GM21528 (cell line): ENCODE data around the gene RAD50.
"Not testable (repeated sequence)": the region's sequence is repeated elsewhere in the genome, so short reads cannot be mapped to it uniquely, and the experiment has no call there.

Source experiments
- ATAC-seq: cut with Tn5 transposase; IDR thresholded peaks from one replicate; pipeline ENCODE4 v1.9.1; 2021; ENCODE audit warnings: mild to moderate bottlenecking, moderate library complexity; ENCODE audit not compliant: unreplicated experiment, low FRiP score

Gene RAD50

DNA sequence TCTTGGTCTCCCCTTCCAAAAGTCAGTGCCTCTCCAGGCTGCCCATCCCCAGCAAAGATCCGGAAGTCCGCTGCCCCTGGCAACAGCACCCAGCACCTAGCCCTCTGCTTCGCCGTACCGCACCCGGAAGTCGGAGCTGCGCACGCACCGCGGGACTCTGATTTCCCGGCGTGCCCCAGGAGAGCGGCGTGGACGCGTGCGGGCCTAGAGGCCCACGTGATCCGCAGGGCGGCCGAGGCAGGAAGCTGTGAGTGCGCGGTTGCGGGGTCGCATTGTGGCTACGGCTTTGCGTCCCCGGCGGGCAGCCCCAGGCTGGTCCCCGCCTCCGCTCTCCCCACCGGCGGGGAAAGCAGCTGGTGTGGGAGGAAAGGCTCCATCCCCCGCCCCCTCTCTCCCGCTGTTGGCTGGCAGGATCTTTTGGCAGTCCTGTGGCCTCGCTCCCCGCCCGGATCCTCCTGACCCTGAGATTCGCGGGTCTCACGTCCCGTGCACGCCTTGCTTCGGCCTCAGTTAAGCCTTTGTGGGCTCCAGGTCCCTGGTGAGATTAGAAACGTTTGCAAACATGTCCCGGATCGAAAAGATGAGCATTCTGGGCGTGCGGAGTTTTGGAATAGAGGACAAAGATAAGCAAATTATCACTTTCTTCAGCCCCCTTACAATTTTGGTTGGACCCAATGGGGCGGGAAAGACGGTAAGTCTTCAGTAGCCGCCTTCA, at the start of gene RAD50:
TSS of gene RAD50 (plus strand) at position 215 of the 715 bp plus-strand sequence. CDS start at position 563, 348 bp downstream.
- ATAC-seq = peak; percentile 93

DNA sequence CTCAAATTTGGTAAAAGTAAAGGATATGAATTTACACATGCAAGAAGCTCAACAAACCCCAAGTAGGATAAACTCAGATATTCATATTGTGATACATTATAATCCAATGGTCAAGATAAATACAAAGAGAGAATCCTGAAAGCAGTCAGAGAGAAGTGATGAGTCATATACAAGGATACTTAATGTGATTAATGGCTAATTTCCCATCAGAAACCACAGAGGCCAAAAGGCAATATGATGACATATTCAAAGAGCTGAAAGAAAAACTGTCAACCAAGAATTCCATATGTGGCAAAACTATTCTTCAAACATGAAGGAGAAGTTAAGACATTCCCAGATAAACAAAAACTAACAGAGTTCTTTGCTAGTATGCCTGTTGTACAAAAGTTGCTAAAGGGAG, 46.7 kb upstream of the RAD50 start:
- no peak for ATAC-seq

DNA sequence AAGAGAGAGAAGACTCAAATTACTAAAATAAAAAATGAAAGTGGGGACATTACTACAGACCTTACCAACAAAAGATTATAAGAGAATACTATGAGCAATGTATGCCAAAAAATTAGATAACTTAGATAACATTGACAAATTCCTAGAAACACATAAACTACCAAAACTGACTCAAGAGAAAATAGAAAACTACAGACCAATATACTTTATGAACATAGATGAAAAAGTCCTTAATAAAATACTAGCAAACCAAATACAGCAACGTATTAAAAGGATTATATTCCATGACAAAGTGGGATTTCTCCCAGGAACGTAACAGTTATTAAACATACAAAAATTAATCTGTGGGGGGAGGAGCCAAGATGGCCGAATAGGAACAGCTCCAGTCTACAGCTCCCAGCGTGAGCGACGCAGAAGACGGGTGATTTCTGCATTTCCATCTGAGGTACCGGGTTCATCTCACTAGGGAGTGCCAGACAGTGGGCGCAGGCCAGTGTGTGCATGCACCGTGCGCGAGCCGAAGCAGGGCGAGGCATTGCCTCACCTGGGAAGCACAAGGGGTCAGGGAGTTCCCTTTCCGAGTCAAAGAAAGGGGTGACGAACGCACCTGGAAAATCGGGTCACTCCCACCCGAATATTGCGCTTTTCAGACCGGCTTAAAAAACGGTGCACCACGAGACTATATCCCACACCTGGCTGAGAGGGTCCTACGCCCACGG, 43.0 kb upstream of the RAD50 start:
- ATAC-seq = not testable (repeated sequence)

DNA sequence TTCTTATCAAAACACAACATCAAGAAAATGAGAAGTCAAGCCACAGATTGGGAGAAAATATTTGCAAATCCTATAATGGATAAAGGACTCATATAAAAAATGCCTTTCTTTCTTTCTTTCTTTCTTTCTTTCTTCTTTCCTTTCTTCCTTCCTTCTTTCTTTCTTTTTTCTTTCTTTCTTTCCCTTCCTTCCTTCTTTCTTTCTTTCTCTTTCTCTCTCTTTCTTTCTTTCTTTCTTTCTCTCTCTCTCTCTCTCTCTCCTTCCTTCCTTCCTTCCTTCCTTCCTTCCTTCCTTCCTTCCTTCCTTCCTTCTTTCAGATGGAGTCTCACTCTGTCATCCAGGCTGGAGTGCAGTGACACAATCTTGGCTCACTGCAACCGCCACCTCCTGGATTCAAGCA, 34.7 kb upstream of the RAD50 start:
- ATAC-seq = not testable (repeated sequence)

DNA sequence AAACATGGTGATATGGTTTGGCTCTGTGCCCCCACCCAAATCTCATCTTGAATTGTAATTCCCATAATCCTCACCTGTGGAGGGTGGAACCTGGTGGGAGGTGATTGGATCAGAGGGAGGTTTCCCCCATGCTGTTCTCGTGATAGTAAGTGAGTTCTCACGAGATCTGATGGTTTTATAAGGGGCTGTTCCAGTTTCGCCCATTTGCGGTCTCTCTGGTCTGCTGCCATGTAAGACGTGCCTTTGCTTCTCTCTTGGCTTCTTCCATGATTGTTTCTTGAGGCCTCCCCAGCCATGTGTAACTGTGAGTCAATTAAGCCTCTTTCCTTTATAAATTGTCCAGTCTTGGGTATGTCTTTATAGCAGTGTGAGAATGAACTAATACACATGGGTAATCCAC, 31.9 kb upstream of the RAD50 start:
- not testable (repeated sequence) for ATAC-seq

DNA sequence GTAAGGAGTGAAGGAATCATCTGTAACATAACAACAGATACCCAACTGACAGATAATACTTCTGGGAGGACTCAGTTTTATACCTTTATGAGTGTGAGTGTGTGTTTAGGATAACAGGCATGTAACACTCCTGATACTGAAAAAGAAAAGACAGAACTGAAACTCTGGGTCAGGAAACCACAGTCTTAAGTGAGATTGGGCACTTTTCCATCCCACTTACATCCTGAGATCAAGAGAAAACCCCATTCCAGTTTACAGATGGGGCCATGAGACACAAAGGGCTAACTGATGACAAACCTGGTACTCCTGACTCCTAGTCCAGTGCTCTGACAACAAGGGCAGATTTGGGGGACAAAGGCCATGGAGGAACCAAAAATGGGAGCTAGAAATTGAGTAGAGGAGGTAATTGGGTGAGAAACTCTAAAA, 31.5 kb upstream of the RAD50 start:
- ATAC-seq = peak; percentile 59

DNA sequence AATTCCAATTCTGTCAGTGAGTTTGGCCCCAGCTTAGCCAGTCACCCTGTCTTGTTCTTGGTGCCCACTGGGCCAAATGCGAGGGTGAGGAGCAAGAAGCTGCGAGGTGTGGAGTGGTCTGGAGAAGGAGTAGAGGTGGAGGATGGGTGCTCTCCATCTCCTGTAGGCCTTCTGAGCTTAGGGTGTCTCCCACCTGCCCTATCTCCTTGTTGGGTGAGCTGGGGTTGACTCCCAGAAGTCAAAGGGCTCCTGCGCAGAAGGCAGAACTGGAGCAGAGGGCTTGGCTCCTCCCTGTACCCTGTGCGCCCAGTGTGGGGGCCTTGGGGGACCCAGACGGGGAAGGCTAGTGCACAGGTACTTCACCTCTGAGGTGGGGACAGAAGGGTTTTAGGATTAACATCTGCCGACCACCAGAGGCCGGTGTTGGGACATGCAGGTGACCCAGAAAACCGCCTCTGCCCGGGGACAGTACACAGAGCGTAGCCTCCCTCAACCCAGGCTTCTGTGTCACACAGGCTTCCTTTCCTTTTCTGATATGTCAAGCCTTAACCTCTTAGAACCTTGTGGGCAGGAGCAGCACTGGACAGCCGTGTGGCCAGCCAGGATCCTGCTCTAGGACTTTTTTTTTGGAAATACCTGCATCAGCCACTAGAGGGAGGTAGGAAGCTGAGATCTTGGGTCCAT, 30.3 kb upstream of the RAD50 start:
- no peak for ATAC-seq

DNA sequence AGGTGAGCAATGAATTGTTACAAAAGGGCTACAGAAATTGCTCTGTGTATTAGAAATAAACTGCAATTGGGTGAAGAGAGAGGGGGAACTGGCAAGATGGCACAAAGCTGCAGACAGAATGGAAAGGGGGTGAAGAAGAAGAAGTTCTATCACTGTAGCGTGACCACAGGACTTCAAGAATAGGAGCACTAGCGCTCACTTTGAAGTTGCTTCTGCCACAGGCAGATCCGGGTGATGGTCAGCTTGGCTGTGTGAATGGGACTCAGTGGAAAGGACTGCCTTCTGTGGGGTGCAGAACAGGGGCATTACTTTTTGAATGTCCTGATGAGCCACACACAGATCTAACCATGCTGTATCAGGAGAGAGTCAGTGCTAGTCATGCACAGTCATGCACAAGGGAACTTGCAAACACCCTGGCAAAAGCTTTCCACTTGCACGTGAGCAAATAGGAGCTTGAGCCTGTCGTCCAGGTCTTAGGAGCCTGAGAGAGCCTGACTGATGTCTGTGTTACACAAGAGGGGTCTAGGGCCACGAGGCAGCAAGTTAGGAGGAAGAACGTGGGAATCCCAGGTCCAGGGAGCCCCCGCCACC, 29.7 kb upstream of the RAD50 start:
- ATAC-seq = no peak

DNA sequence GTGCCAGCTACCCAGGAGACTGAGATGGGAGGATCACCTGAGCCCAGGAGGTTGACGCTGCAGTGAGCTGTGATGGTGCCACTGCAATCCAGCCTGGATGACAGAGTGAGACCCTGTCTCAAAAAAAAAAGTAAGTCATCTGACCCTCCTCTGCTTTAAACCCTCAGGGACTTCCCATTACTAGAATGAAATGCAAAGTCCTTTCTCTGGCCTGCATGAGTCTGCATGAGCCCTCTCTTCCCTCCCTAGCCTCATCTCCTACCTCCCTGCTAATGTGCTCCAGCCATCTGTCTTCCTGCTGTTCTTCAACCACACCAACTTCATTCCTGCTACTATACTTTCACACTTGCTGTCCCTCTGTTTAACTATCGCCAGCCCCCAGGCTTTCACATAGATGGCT, 28.8 kb upstream of the RAD50 start:
- ATAC-seq = no peak

DNA sequence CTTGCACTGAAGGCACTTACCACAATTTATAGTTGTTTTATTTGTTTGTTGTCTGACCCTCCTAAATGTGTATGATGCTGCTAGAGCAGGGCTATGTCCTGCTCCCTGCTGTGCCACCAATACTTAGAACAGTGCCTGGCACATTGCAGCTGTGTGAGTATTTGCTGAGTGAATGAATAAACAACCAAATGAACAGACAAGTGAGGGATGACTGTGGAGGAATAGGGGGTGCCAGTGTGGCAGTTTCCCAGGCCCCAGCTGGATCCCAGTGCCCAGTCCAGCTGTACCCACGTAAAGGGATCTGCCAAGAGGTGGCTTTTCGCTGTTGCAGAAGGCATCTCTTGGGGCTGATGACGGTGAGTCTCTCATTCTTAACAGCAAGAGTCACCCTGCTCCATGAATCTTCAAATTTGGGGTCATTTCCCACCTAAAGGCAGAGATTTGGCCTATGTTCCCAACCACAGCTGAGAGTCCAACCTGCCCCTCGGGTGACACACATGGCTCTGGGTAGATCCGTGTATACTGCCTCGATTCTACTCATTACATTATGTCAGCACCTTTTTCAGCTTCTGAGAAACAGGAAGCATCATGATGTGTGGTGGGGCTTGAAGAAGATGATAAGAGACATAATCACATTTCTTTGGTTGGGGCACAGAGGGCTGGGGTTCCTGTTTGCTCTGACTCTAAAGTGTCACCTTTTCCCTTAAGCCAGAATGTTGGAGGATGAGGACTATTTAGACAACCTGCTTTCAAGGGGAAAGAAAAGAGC, 27.7 kb upstream of the RAD50 start:
- no peak for ATAC-seq

DNA sequence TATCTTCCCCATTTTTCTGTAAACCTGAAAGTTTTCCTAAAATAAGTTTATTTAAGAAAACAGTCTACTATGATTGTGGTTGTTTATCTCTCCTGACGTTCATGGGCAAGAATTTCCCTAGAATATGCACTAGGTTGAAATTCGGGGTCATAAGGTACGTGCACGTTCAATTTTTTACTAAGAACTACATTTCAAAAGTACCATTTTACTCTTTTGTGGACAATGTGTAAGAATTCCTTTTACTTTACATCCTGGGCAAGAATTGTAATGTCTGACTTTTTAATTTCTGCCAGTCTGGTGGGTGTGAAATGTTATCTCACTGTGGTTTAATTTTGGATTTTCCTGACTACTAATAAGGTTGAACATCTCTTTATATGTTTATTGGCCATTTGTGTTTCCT, 25.8 kb upstream of the RAD50 start:
- no peak for ATAC-seq

DNA sequence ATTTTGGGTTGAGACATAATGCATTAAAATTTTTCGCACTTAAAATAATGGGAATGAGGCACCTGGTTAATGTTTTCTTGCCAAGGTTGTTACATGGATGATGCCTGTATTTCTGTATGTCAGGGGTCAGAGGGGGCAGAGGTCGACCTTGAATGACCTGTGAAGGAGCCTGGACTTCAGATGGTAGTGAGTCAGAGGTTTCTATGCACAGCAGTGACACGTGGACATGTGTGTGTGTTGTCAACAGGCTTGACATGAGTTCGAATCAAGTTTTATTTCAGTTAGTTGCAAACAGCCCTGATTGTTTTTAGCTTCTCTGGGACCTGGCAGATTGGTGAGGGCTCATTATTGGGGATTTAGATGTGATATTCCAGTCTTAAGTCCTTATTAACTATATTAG, 17.1 kb upstream of the RAD50 start:
- ATAC-seq = no peak

DNA sequence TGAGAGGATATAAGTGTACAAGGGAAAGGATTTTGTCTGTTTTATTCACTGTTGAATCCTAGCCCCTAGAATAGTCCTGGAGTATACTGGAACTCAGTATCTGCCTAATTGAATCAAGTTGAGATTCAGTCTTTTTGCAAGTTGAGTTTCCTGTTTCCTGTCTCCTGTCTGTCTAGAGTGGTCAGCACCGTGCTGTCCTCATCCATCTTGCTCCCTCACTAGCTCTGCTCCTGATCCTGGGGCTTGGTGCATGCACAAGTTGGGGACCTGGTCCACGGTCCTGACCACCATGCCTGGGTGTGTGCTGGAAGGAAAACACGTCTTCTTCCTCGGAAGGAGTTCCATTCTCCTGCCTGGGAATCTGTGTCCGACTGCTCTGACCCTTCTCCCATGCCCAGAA, 16.6 kb upstream of the RAD50 start:
- ATAC-seq = no peak

DNA sequence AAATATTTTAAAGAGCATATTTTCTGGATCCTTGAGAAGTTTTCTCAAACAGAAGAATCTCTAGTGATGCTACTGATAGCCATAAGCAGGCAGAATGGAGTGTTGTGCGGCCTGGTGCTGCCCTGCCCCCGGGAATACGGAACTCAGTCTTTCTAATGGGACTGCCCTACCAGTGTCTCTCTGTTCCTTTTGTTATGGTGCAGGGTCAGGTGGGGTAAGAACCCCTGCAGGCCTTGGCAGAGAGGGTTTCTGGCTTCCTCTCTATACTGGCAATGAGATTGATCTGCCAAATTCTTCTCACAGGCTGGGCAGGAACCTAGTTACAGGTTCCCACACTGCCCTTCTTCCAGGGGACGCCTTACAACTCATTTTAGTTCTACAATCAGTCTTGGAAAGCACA, 16.0 kb upstream of the RAD50 start:
- no peak for ATAC-seq

DNA sequence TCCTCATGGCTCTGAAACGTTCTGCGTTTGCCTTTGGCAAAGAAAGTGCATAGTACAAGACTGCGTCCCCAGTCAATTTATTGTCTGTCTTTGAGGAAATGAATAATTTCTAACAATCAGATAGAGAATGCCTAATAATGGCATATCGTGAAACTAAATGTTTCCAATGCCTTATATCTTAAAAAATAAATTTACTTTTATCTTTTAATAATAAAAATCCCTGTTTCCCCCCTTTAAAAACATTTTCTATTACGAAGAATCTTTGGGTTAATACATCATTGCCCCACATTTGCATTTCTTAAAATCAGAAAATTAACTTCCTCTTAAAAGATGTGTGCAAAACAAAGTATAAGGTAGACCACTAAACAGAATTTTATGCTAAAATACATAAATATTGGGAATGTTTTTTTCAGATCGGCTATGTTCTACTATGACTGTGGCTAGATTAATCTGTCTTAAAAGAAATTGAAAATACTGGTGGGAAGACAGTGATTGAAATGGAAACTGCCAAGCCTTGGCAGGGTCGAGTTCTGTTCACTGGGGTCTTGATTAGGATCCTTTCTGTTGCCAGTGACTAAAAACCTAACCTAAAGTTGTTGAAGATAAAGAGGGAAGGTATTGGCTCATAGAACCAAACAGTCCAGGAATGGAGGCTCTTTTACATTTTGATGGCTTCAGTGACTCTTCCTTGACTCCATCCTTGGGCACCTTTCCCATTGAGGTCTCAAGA, 13.1 kb upstream of the RAD50 start, which contains the start of gene IL5:
TSS of gene IL5 (minus strand) at position 51 of the 730 bp plus-strand sequence. CDS start at position 7, 44 bp downstream.
- no peak for ATAC-seq

DNA sequence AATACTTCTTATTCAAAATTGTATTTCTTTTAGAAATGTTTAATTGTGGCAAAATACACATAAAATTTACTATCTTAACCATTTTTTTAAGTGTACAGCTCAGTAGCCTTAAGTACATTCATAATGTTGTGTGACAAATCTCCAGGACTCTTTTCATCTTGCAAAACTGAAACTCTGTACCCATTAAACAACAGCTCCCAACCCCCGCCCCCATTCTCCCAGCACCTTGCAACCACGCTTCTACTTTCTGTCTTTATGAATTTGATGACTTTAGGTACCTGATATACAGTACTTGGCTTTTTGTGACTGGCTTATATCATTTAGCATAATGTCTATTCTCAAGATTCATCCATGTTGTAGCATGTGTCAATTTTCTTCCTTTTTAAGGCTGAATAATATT, 10.7 kb upstream of the RAD50 start:
- no peak for ATAC-seq

DNA sequence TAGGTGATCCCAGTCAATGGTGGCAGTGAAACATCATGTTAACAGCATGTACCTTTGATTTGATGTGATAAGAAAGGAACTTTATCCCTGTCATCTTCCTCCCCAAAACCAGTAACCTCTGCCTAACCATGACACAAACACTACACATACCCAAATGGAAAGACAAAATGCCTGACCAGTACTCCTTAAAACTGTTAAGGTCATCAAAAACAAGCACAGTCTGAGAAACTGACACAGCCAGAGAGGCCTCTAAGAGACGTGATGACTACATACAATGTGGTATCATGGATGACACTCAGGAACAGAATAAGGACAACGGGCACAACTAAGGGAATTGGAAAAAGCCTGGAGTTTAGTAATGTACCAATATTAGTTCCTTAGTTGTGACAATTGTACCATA, 9.5 kb upstream of the RAD50 start:
- no peak for ATAC-seq

DNA sequence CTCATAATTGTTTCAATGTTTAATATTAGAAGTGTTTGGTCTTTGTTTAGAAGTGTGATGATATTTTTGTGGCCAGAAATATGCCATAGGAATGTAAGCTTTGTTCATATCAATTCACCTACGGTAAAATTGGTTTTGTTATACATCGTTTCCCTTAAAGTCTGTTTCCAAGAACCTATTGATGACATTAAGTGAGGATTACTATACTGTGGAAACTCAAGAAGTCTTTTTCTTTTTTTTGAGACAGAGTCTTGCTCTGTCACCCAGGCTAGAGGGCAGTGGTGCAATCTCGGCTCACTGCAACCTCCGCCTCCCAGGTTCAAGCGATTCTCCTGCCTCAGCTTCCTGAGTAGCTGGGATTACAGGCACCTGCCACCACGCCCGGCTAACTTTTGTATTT, 7.9 kb upstream of the RAD50 start:
- ATAC-seq = not testable (repeated sequence)

DNA sequence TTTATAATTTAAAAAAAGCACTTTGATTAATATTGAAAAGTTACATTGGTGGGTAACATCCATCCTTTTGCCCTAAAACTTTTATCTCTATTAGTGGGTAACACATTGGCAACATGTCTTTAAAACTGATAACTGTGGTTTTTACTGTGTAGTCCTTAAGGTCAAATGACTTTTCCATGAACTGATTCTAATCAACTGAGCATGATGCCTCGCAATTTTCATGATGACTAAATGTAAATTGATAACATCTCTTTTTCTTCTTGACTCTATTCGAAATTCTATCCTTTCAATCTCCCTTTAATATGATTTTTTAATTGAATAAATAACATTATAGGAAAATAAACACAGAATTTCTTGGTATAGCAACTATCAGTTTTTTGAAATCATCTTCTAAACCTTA, 7.2 kb upstream of the RAD50 start:
- no peak for ATAC-seq
